Measurements from ENCODE around the gene IL25. TPM values are rescaled to one million over a fixed set of nuclear protein-coding genes. Genes with fewer than 3 reads are reported as not detected.

IL25 gene
- total and polyA plus RNA-seq, 2 of the 4 experiments (the other 2 are of a cell fraction): not detected

- in situ Hi-C loops (cut with MboI; ENCODE audit: low sequenced_read_pairs) (no loop called here), dilution Hi-C loops (cut with HindIII; ENCODE audit: low sequenced_read_pairs, unreplicated experiment) (no loop called here), intact Hi-C loops (cut with micrococcal nuclease) (no loop called here)
- no peaks in the 10 kb centered on the region for H4K20me1 ChIP-seq (ENCODE audit: insufficient read depth, low read length)
- H2AFZ ChIP-seq (replicated peaks; ENCODE audit: low read length, poor library complexity): no peak overlapping the region
- peaks cover 31% of the 10 kb centered on the region; the same call in 1 of the 2 replicates for H3K27me3 ChIP-seq (ENCODE audit: control insufficient read depth, insufficient read depth, low read length)
- WGBS, 2 experiments (ENCODE audit: extremely low coverage in 2 of 2, insufficient read length in 1 of 2): 40% methylated on average over 1 of the region's 6 CpGs; no CpG with 5 or more reads in 1 of the 2 experiments
- H3K18ac ChIP-seq (ENCODE audit: low read depth, low read length): no peak overlapping the region
- DNase-seq (no peak), ATAC-seq (ENCODE audit: low read depth) (no peak)
- H3K27ac ChIP-seq (ENCODE audit: insufficient read depth, low read length): no peak overlapping the region
- no peak overlapping the region for H2BK15ac ChIP-seq (ENCODE audit: low read depth, low read length)
- no peak overlapping the region for H2BK20ac ChIP-seq (ENCODE audit: low read depth, low read length)
- H2AK9ac ChIP-seq (replicated peaks; ENCODE audit: low read depth, low read length, poor library complexity): no peak overlapping the region
- no peak for TF ChIP-seq ELK1 (IDR thresholded peaks at IDR 0.05; ENCODE audit: borderline replicate concordance, low read depth, low read length)
- TF ChIP-seq CHD1 (IDR thresholded peaks at IDR 0.05; ENCODE audit: low read depth, low read length): no peak
- TF ChIP-seq SMC3 (IDR thresholded peaks at IDR 0.05; ENCODE audit: low read depth, low read length): no peak
- TF ChIP-seq CEBPB (IDR thresholded peaks at IDR 0.05; ENCODE audit: low read depth, low read length): no peak
- no peak for TF ChIP-seq MAFK (IDR thresholded peaks at IDR 0.05; ENCODE audit: low read depth, low read length)
- no peak for TF ChIP-seq RFX5 (IDR thresholded peaks at IDR 0.05; ENCODE audit: low read depth, low read length)
- no peak for TF ChIP-seq NFE2L2 (IDR thresholded peaks at IDR 0.05; ENCODE audit: low read depth, low read length)
- no peak for TF ChIP-seq MXI1 (IDR thresholded peaks at IDR 0.05; ENCODE audit: borderline replicate concordance, low read depth, low read length)
- TF ChIP-seq BHLHE40 (IDR thresholded peaks at IDR 0.05; ENCODE audit: low read depth, low read length): no peak
- TF ChIP-seq POLR2A (IDR thresholded peaks at IDR 0.05; ENCODE audit: low read depth, low read length): no peak
- no peak for TF ChIP-seq CTCF (conservative IDR thresholded peaks at IDR 0.05; ENCODE audit: low read depth, low read length)
- TF ChIP-seq MAZ (IDR thresholded peaks at IDR 0.05; ENCODE audit: borderline replicate concordance, low read depth, low read length): no peak
- no peak for TF ChIP-seq RCOR1 (IDR thresholded peaks at IDR 0.05; ENCODE audit: insufficient replicate concordance, low read length)
- TF ChIP-seq RAD21 (IDR thresholded peaks at IDR 0.05; ENCODE audit: low read length): no peak
- no peak for TF ChIP-seq USF2 (IDR thresholded peaks at IDR 0.05; ENCODE audit: low read depth, low read length)
- TF ChIP-seq FOS (IDR thresholded peaks at IDR 0.05; ENCODE audit: low read depth, low read length): no peak
- POLR2A ChIA-PET (ENCODE audit: unreplicated experiment): no interaction called here
- no peak overlapping the region for H3K14ac ChIP-seq (replicated peaks; ENCODE audit: low read depth, low read length)
- no peak overlapping the region for H2AK5ac ChIP-seq (ENCODE audit: low read depth, low read length)
- H3K9ac ChIP-seq (ENCODE audit: low read depth, low read length): no peak overlapping the region
- H4K91ac ChIP-seq (ENCODE audit: insufficient read depth, low read depth, low read length): no peak overlapping the region
- no peak overlapping the region for H4K8ac ChIP-seq (ENCODE audit: low read depth in 2 of 2, low read length in 2 of 2)
- CTCF ChIA-PET: no interaction called here
- H3K4me1 ChIP-seq (ENCODE audit: control insufficient read depth, insufficient read depth, low read length): no peaks in the 10 kb centered on the region
- H3K79me1 ChIP-seq (ENCODE audit: low read depth in 1 of 2, low read length in 2 of 2): no peaks in the 10 kb centered on the region
- H3K4me2 ChIP-seq (ENCODE audit: low read depth, low read length): no peak overlapping the region
- H3K56ac ChIP-seq (ENCODE audit: extremely low read depth, insufficient read depth, low read length): no peak overlapping the region
- peaks cover 2% of the 10 kb centered on the region; the same call in 1 of the 2 replicates for H3K9me1 ChIP-seq (ENCODE audit: insufficient read depth, low read length)
- H4K5ac ChIP-seq (ENCODE audit: low read depth, low read length): no peak overlapping the region
- H3K9me3 ChIP-seq (ENCODE audit: control insufficient read depth, insufficient read depth, low read length): no peaks in the 10 kb centered on the region
- no peak overlapping the region for H3K23ac ChIP-seq (ENCODE audit: low read depth, low read length)
- H2BK120ac ChIP-seq (ENCODE audit: low read depth, low read length): no peak overlapping the region
- H3K36me3 ChIP-seq (ENCODE audit: control insufficient read depth, insufficient read depth, low read length): no peaks in the 10 kb centered on the region
- H3K4me3 ChIP-seq (ENCODE audit: insufficient read depth, low read depth, low read length): no peak overlapping the region
- no peak overlapping the region for H2BK5ac ChIP-seq (ENCODE audit: low read depth, low read length, poor library complexity, severe bottlenecking)
- no TSS peak for BruUV-seq (replicated peaks)
- no peak overlapping the region for H3K4ac ChIP-seq (ENCODE audit: low read depth, low read length)
These were observed 27.0 kb downstream of the IL25 start for GRCh38 chr14:23399591-23399990.
